ENCODE measurements around the gene DQX1. TPM values are rescaled to one million over a fixed set of nuclear protein-coding genes. Genes with fewer than 3 reads are reported as not detected.

Gene DQX1
- total RNA-seq, 1 donor from 2014 or later: 0.65 TPM

- H3K27me3 Mint-ChIP-seq (ENCODE audit: insufficient read depth): peaks cover 46% of the 10 kb centered on the region
- intact Hi-C loops (cut with micrococcal nuclease): no loop called here
Observed at GRCh38 chr2:74499267-74499939, 26.6 kb downstream of the DQX1 start, which contains the start of gene LBX2. Gene LBX2, minus strand, starts transcription at chr2:74499603. Its CDS starts 66 bp downstream, at chr2:74499537.

GRCh38 chr2:74498500-74499266 is 27.3 kb downstream of the DQX1 start:
- no peak for DNase-seq (ENCODE audit: low spot score)
- peak overlapping the region; percentile 93 for H3K4me3 Mint-ChIP-seq
- no peaks in the 10 kb centered on the region for H3K9me3 Mint-ChIP-seq
- peaks cover 38% of the 10 kb centered on the region for H3K36me3 Mint-ChIP-seq (ENCODE audit: low read depth)
- peak overlapping the region; percentile 85 for H3K27ac Mint-ChIP-seq
- peaks cover 48% of the 10 kb centered on the region for H3K4me1 Mint-ChIP-seq (ENCODE audit: low read depth)
- peaks cover 44% of the 10 kb centered on the region for H3K27me3 Mint-ChIP-seq (ENCODE audit: insufficient read depth)
- intact Hi-C loops (cut with micrococcal nuclease): loop anchor here (1.0 kb wide), 4 partner anchors 9 to 31 kb away; partner anchors contain the start of genes AUP1, HTRA2, PCGF1 and TLX2

More at GRCh38 chr2:74499267-74499939, 26.6 kb downstream of the DQX1 start, which contains the start of gene LBX2:
- peaks cover 32% of the 10 kb centered on the region for H3K36me3 Mint-ChIP-seq (ENCODE audit: low read depth)
- peak within 1 kb of the TSS; percentile 85 for H3K27ac Mint-ChIP-seq
- peak within 1 kb of the TSS; percentile 93 for H3K4me3 Mint-ChIP-seq
- H3K9me3 Mint-ChIP-seq: no peaks in the 10 kb centered on the region
- peaks cover 50% of the 10 kb centered on the region for H3K4me1 Mint-ChIP-seq (ENCODE audit: low read depth)
- DNase-seq (ENCODE audit: low spot score): no peak

- peaks cover 42% of the 10 kb centered on the region for H3K36me3 Mint-ChIP-seq (ENCODE audit: low read depth)
- H3K27me3 Mint-ChIP-seq (ENCODE audit: insufficient read depth): peaks cover 44% of the 10 kb centered on the region
- H3K9me3 Mint-ChIP-seq: no peaks in the 10 kb centered on the region
- intact Hi-C loops (cut with micrococcal nuclease): loop anchor here (1.0 kb wide), 4 partner anchors 9 to 31 kb away; partner anchors contain the start of genes AUP1, HTRA2, PCGF1 and TLX2
- H3K4me3 Mint-ChIP-seq: peak overlapping the region; percentile 93
- DNase-seq (ENCODE audit: low spot score): no peak
- peak overlapping the region; percentile 85 for H3K27ac Mint-ChIP-seq
- H3K4me1 Mint-ChIP-seq (ENCODE audit: low read depth): peaks cover 42% of the 10 kb centered on the region
Observed at GRCh38 chr2:74497777-74498499, 28.1 kb downstream of the DQX1 start.

- peak overlapping the region; percentile 52 for H3K27ac Mint-ChIP-seq
- intact Hi-C loops (cut with micrococcal nuclease): no loop called here
- no peaks in the 10 kb centered on the region for H3K9me3 Mint-ChIP-seq
- peaks cover 35% of the 10 kb centered on the region for H3K4me1 Mint-ChIP-seq (ENCODE audit: low read depth)
- DNase-seq (ENCODE audit: low spot score): no peak
- peaks cover 38% of the 10 kb centered on the region for H3K27me3 Mint-ChIP-seq (ENCODE audit: insufficient read depth)
- peak overlapping the region; percentile 93 for H3K4me3 Mint-ChIP-seq
- H3K36me3 Mint-ChIP-seq (ENCODE audit: low read depth): peaks cover 43% of the 10 kb centered on the region
Observed at GRCh38 chr2:74496997-74497776, 28.8 kb downstream of the DQX1 start.

- intact Hi-C loops (cut with micrococcal nuclease): no loop called here
- peaks cover 22% of the 10 kb centered on the region for H3K27me3 Mint-ChIP-seq (ENCODE audit: insufficient read depth)
- H3K9me3 Mint-ChIP-seq: no peaks in the 10 kb centered on the region
- H3K4me1 Mint-ChIP-seq (ENCODE audit: low read depth): peaks cover 26% of the 10 kb centered on the region
- no peak overlapping the region for H3K27ac Mint-ChIP-seq
- peaks cover 45% of the 10 kb centered on the region for H3K36me3 Mint-ChIP-seq (ENCODE audit: low read depth)
- H3K4me3 Mint-ChIP-seq: no peak overlapping the region
- DNase-seq (ENCODE audit: low spot score): no peak
Observed at GRCh38 chr2:74495440-74495839, 30.6 kb downstream of the DQX1 start.

- no peak overlapping the region for H3K27ac Mint-ChIP-seq
- no peak overlapping the region for H3K4me3 Mint-ChIP-seq
- peaks cover 9% of the 10 kb centered on the region for H3K27me3 Mint-ChIP-seq (ENCODE audit: insufficient read depth)
Observed at GRCh38 chr2:74493546-74493945, 32.5 kb downstream of the DQX1 start.

GRCh38 chr2:74491648-74492544 is 34.1 kb downstream of the DQX1 start:
- H3K9me3 Mint-ChIP-seq: no peaks in the 10 kb centered on the region
- H3K27ac Mint-ChIP-seq: no peak overlapping the region

More at GRCh38 chr2:74493546-74493945, 32.5 kb downstream of the DQX1 start:
- intact Hi-C loops (cut with micrococcal nuclease): no loop called here
- no peak for DNase-seq (ENCODE audit: low spot score)
- Mint-ChIP-seq H3K9me3 (no peaks in the 10 kb centered on the region), H3K4me1 (ENCODE audit: low read depth) (peaks cover 13% of the 10 kb centered on the region), H3K36me3 (ENCODE audit: low read depth) (peaks cover 49% of the 10 kb centered on the region)

GRCh38 chr2:74489906-74490305 is 36.1 kb downstream of the DQX1 start:
- peaks cover 48% of the 10 kb centered on the region for H3K36me3 Mint-ChIP-seq (ENCODE audit: low read depth)
- DNase-seq (ENCODE audit: low spot score): no peak
- H3K9me3 Mint-ChIP-seq: no peaks in the 10 kb centered on the region
- H3K4me1 Mint-ChIP-seq (ENCODE audit: low read depth): no peaks in the 10 kb centered on the region
- no peak overlapping the region for H3K27ac Mint-ChIP-seq
- intact Hi-C loops (cut with micrococcal nuclease): no loop called here
- H3K27me3 Mint-ChIP-seq (ENCODE audit: insufficient read depth): no peaks in the 10 kb centered on the region
- no peak overlapping the region for H3K4me3 Mint-ChIP-seq

More at GRCh38 chr2:74491648-74492544, 34.1 kb downstream of the DQX1 start:
- H3K36me3 Mint-ChIP-seq (ENCODE audit: low read depth): peaks cover 45% of the 10 kb centered on the region
- intact Hi-C loops (cut with micrococcal nuclease): no loop called here
- no peak for DNase-seq (ENCODE audit: low spot score)
- no peak overlapping the region for H3K4me3 Mint-ChIP-seq
- H3K4me1 Mint-ChIP-seq (ENCODE audit: low read depth): no peaks in the 10 kb centered on the region
- H3K27me3 Mint-ChIP-seq (ENCODE audit: insufficient read depth): peaks cover 1% of the 10 kb centered on the region

GRCh38 chr2:74488643-74489481 is 37.2 kb downstream of the DQX1 start:
- Mint-ChIP-seq H3K4me3 (no peak overlapping the region), H3K36me3 (ENCODE audit: low read depth) (peaks cover 42% of the 10 kb centered on the region), H3K27ac (no peak overlapping the region), H3K9me3 (no peaks in the 10 kb centered on the region), H3K4me1 (ENCODE audit: low read depth) (peaks cover 5% of the 10 kb centered on the region), H3K27me3 (ENCODE audit: insufficient read depth) (no peaks in the 10 kb centered on the region)
- intact Hi-C loops (cut with micrococcal nuclease): no loop called here
- no peak for DNase-seq (ENCODE audit: low spot score)

GRCh38 chr2:74486141-74486540 is 39.9 kb downstream of the DQX1 start:
- DNase-seq (ENCODE audit: low spot score): no peak
- Mint-ChIP-seq H3K9me3 (no peaks in the 10 kb centered on the region), H3K27me3 (ENCODE audit: insufficient read depth) (no peaks in the 10 kb centered on the region), H3K4me3 (no peak overlapping the region), H3K27ac (no peak overlapping the region), H3K36me3 (ENCODE audit: low read depth) (peaks cover 30% of the 10 kb centered on the region), H3K4me1 (ENCODE audit: low read depth) (peaks cover 18% of the 10 kb centered on the region)
- intact Hi-C loops (cut with micrococcal nuclease): no loop called here

Measured in activated T-helper 1 cell treated with anti-CD3 and anti-CD28 coated beads, Interleukin-12 subunit alpha, Interleukin-12 subunit beta, Interleukin-2, Interleukin-4 antibody, amounts not matched to agents 30 ng/mL and 10 ng/mL and 1 ng/mL, durations not matched to agents 14 hours and 24 hours and 36 hours (primary cell).